Measurements from ENCODE around the gene SNX22. TPM values are rescaled to one million over a fixed set of nuclear protein-coding genes. Genes with fewer than 3 reads are reported as not detected.

Gene SNX22
- total RNA-seq, 1 donor from 2014 or later, result 4.2 TPM

DNA sequence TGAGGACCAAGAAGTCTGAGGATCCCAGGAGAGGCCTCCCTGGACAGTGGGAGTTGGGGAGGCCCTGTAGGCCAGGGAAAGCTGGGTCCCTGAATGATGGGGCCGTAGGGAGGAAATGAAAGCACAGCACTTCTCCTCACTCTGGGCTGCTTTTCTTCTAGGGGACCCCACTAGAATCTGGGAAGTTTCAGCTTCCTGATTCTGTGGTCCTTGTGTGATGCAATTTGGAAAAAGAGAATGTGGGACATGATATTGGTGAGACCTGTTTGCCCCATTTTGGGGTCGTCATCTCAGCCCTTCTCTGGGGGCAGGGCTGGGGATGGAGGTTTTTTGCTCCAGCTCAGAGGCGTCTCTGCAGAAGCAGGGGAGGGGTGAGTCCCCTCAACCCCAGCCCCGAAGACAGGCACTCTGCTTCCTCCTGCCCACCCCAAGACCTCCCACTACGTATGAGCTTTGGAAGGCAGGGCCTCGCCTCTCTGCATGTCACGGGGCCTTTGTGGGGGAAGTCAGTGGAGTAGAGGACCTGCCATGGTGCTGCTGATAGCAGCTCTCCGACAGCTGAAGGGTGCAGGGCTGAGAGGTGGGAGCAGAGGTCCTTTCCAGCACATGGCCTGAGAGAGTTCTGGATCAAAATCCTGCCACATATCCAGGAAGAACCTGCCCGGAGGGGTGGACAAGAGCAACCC is 1.5 kb upstream of the SNX22 start:
- DNase-seq (no peak), ATAC-seq (ENCODE audit: poor library complexity) (no peak)
- intact Hi-C loops (cut with DNase I), result loop anchor here (5.0 kb wide), 1 partner anchor 53 kb away; the partner anchor contains the start of gene SNX1

DNA sequence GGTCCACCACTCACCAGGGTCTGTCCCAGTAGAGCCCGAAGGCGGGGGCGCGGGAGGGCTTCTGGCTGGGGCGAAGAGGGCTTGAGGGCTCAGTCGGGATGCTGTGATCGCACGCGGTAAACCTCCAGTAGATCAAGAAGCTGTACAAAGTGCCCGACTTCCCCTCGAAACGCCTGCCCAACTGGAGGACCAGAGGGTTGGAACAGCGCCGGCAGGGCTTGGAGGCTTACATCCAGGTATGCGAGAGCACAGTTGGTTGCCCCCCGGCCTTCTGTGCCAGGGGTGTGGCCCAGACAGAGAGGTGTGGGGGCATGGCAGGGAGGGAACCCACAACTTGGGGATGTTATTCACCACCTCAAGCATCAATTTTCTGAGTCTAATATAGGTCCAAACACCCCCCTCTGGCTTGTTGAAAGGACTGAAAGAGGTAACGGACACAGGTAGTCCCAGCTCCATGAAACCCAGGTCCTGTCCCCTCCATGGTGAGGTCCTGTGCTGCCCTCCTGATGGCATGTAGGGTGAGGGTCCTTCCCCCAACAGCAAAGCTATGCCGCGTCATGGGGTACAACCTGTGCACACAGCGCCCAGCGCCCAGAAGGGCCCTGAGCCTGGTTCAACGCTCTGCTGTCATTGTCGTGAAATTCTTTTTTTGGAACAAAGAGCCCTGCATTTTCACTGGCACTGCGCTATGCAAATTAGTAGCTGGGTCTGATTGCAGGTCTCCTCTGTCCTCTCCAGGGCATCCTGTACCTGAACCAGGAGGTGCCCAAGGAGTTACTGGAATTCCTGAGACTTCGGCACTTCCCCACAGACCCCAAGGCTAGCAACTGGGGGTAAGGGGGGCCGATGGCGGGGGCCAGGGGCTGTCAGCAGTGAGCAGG is 1.2 kb downstream of the SNX22 start:
- DNase-seq (peak; percentile 58), ATAC-seq (ENCODE audit: poor library complexity) (no peak)
- intact Hi-C loops (cut with DNase I), result loop anchor here (5.0 kb wide), 1 partner anchor 55 kb away; the partner anchor contains the start of gene SNX1

GRCh38 chr15:64153480-64154367 is 2.2 kb downstream of the SNX22 start:
- DNase-seq (peak; percentile 94), ATAC-seq (ENCODE audit: poor library complexity) (peak; percentile 82)
- intact Hi-C loops (cut with DNase I), result loop anchor here (5.0 kb wide), 1 partner anchor 56 kb away; the partner anchor contains the start of gene SNX1

GRCh38 chr15:64155802-64156651 is 4.5 kb downstream of the SNX22 start:
- no peak for DNase-seq

GRCh38 chr15:64156652-64157331 is 5.3 kb downstream of the SNX22 start:
- DNase-seq (peak; percentile 64), ATAC-seq (ENCODE audit: poor library complexity) (peak; percentile 13)
- intact Hi-C loops (cut with DNase I), result no loop called here

More at GRCh38 chr15:64155802-64156651, 4.5 kb downstream of the SNX22 start:
- no peak for ATAC-seq (ENCODE audit: poor library complexity)
- intact Hi-C loops (cut with DNase I), result no loop called here

- DNase-seq, result no peak
- ATAC-seq (ENCODE audit: poor library complexity), result no peak
- intact Hi-C loops (cut with DNase I), result no loop called here
Measured at GRCh38 chr15:64157599-64158125, 6.1 kb downstream of the SNX22 start.

DNA sequence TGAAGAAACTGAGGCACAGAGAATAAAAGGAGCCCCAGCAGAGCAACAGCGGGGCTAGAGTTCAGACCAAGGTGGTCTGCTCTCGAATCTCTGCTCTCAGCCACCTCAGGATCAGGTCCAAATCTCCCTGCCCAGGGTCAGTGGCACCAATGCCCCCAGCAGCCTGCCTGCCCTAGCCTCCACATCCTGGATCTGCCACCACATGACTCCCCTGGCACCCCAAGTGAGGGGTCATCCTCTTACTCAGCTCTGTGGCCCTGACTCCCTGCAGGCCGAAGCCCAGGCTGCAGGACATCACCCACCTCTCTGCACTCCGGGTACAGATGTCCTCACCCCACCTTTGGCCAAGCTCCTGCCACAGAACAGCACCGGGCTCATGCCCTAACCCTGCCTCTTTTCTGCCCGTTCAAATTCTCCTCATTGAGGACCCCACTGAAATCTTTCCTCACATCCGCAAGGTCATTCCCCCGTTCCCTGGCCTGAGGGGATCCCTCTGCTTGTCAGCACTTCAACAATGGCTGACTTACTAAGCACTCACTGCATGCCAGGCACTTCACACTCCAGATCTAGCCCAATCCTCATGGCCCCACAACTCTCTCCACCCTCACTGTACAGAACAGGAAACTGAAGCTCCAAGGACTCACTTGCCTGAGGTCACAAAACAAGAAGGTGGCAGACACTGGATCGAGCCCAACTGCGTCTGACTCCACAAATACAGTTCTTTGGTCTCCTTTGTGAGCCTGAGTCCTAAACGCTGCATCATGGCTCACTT is 7.0 kb downstream of the SNX22 start:
- no peak for DNase-seq
- ATAC-seq (ENCODE audit: poor library complexity), result peak; percentile 9
- intact Hi-C loops (cut with DNase I), result no loop called here

DNA sequence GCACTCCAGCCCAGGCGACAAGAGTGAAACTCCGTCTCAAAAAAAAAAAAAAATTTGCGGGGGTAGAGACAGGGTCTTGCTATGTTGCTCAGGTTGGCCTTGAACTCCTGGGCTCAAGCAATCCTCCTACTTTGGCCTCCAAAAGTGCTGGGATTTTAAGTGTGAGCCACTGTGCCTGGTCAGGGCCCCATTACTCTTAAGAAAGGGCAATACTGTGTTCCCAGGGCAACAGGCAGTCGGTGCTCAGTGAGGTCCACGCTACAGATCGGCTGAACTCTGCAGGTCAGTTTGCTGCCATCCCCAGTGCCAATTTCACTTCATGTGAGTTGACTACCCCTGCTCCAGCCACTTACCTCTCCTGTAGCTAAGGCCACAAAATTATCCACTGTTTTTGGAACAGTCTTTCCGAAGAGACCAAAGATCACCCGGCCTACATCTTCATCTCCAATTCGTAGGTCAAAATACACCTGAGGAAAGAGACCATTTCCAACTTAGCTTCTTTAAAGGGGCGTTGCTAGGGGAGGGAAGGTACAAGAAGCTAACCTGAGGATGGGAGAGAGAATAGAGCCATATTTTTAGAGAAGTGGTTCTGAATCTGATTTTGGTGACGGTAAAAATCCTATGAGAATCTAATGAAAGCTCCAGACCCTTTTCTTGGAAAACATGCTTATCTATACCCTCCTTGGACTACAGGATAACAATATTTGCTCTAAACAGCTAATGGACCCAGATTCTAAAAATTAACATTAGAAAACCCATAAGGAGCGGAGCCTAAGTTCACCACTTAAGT is 10.4 kb downstream of the SNX22 start:
- no peak for ATAC-seq (ENCODE audit: poor library complexity)
- intact Hi-C loops (cut with DNase I), result no loop called here
- DNase-seq, result no peak

DNA sequence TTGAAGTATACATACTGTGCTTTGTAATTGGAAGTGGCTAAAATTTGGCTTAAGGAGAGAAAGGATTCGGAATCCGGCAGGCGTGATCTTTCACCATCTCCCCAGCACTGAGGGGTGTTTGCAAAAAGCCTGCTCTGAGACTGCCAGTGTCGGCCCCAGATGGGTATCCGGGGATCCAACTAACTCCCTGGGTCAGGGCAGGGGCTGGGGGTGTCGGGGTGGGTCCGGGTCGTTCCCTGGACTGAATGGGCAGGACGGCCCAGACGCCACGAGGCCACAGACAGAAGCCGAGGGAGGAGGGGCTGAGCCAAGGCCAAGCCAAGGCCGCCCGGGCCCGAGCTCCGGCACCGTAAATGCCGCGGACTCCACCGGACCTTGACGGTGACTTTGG is 10.9 kb downstream of the SNX22 start:
- DNase-seq (no peak), ATAC-seq (ENCODE audit: poor library complexity) (peak; percentile 44)
- intact Hi-C loops (cut with DNase I), result no loop called here

DNA sequence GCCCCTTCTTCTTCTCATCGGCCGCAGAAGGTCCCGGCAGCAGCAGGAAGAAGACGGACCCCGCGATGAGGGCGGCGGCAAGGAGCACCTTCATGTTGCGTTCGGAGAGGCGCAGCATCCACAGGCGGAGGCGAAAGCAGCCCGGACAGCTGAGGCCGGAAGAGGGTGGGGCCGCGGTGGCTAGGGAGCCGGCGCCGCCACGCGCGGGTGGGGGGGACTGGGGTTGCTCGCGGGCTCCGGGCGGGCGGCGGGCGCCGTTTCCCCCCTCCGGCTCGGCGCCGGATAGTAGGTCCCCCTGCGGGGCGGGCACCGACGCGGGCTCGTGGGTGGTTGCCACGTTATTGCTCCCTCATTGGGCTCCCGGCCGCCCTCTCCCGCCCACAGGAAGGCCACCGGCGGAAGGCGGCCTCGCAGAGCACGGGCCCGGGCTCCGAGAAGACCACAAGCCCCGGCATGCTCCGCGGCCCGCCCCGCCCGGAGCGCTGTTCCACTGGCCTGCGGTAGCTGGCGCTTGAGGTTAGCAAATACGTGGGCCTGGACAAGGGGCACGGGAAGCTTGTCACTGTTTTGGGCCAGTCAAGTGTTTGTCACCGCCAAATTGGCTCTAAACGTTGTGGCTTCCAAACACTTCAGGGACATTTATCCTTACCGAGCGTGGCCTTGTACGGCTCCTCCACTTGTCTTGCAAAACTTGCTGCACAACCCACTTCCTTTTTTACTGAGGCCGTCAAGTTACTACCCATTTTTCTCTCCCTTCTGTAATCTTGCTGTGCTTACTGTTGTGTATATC is 11.5 kb downstream of the SNX22 start, which contains the start of gene PPIB:
PPIB (minus strand) TSS at position 154 of the 790 bp plus-strand sequence; CDS start at position 118, 36 bp downstream.
- ATAC-seq (ENCODE audit: poor library complexity) (peak; percentile 95), DNase-seq (peak; percentile 99)
- intact Hi-C loops (cut with DNase I), result no loop called here

- ATAC-seq (ENCODE audit: poor library complexity), result peak; percentile 13
- intact Hi-C loops (cut with DNase I), result no loop called here
- no peak for DNase-seq
Measured at GRCh38 chr15:64163659-64164362, 12.3 kb downstream of the SNX22 start.

DNA sequence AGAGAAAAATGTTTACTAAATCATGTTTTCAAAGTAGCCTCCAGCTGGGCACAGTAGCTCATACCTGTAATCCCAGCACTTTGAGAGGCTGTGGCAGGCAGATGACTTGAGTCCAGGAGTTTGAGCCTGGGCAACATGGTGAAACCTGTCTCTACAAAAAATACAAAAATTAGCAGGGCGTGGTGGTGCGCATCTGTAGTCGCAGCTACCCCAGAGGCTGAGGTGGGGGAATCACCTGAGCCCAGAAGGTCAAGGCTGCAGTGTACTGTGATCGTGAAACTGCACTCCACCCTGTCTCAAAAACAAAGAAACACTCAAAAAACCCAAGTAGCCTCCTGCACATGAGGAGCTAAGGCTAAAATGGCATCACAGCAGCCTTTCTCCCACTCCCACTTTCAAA is 12.9 kb downstream of the SNX22 start:
- DNase-seq (no peak), ATAC-seq (ENCODE audit: poor library complexity) (no peak)
- intact Hi-C loops (cut with DNase I), result no loop called here

GRCh38 chr15:64166102-64166890 is 14.8 kb downstream of the SNX22 start:
- DNase-seq, result no peak
- ATAC-seq (ENCODE audit: poor library complexity), result no peak
- intact Hi-C loops (cut with DNase I), result no loop called here
